SK-N-SH (cell line): ENCODE data around the gene ZFAND4. TPM values are rescaled to one million over a fixed set of nuclear protein-coding genes. Genes with fewer than 3 reads are reported as not detected.

Experiments
- CTCF ChIA-PET: fragments of 300-600, 350-600 bp; formaldehyde crosslinking; extraction: SDS; loops from one replicate; lab custom pipeline; 2021; lab: Yijun Ruan, JAX
- POLR2A ChIA-PET: fragments of 350-600 bp; sonication (Branson Sonifier 250); formaldehyde crosslinking; extraction: SDS; loops from one replicate; lab custom pipeline; 2020; ENCODE audit warnings: antibody characterized with exemption, inconsistent platforms; lab: Yijun Ruan, JAX
- DNase-seq: peaks from one replicate; pipeline ENCODE4 v3.0.0; 2012
- H2AFZ ChIP-seq: fragments of 200-600 bp; sonication (generic); 2 replicates; pipeline ENCODE4 v1.8.1; 2016; ENCODE audit warnings: antibody characterized with exemption, mild to moderate bottlenecking, low read depth
- H3F3A ChIP-seq: fragments of 200-600 bp; sonication (generic); replicated peaks from 2 replicates; pipeline ENCODE3; 2016; ENCODE audit warnings: antibody characterized with exemption, mild to moderate bottlenecking; ENCODE audit not compliant: insufficient read depth
- H3K27ac ChIP-seq, 2 experiments: fragments of 200-500 bp in 1 of 2; fragments of 200-600 bp in 1 of 2; sonication (Bioruptor generic) in 1 of 2; sonication (generic), shearing (Covaris generic) in 1 of 2; 2 replicates each; pipeline versions ENCODE4 v1.5.1 to v1.6.1; 2014 to 2016; ENCODE audit warnings: low read depth in 2 of 2, inconsistent platforms in 1 of 2, low read length in 1 of 2, mild to moderate bottlenecking in 1 of 2, mixed read lengths in 1 of 2
- H3K27me3 ChIP-seq: fragments of 200-600 bp; sonication (generic), shearing (Covaris generic); 2 replicates; pipeline ENCODE4 v1.6.1; 2016; ENCODE audit warnings: mixed run types; ENCODE audit not compliant: insufficient read depth
- H3K36me3 ChIP-seq, 2 experiments: fragments of 200-500 bp in 1 of 2; fragments of 200-600 bp in 1 of 2; sonication (Bioruptor generic) in 1 of 2; sonication (generic) in 1 of 2; replicated peaks in 1 of 2; 2 replicates each; pipeline versions ENCODE3 to v1.5.1; 2014 to 2016; ENCODE audit warnings: low read length in 1 of 2, mild to moderate bottlenecking in 1 of 2; ENCODE audit not compliant: insufficient read depth in 2 of 2, control insufficient read depth in 1 of 2
- H3K4me1 ChIP-seq, 2 experiments: fragments of 200-500 bp in 1 of 2; fragments of 200-600 bp in 1 of 2; sonication (Bioruptor generic) in 1 of 2; sonication (generic), shearing (Covaris generic) in 1 of 2; 2 replicates each; pipeline versions ENCODE4 v1.5.1 to v1.6.1; 2014 to 2016; ENCODE audit warnings: low read depth in 1 of 2, low read length in 1 of 2, mixed run types in 1 of 2; ENCODE audit not compliant: insufficient read depth in 2 of 2, control insufficient read depth in 1 of 2
- H3K4me2 ChIP-seq: fragments of 200-600 bp; sonication (generic), shearing (Covaris generic); 2 replicates; pipeline ENCODE4 v1.6.1; 2017; ENCODE audit warnings: mixed run types
- H3K4me3 ChIP-seq, 2 experiments: fragments of 200-500 bp in 1 of 2; fragments of 200-600 bp in 1 of 2; sonication (Bioruptor generic) in 1 of 2; sonication (generic), shearing (Covaris generic) in 1 of 2; 2 replicates each; pipeline versions ENCODE4 v1.5.1 to v1.8.1; 2014 to 2016; ENCODE audit warnings: low read depth in 2 of 2, inconsistent platforms in 1 of 2, low read length in 1 of 2, mild to moderate bottlenecking in 1 of 2, mixed read lengths in 1 of 2, moderate library complexity in 1 of 2
- H3K79me2 ChIP-seq: fragments of 200-600 bp; sonication (generic); 2 replicates; pipeline ENCODE4 v1.8.1; 2017; ENCODE audit warnings: mild to moderate bottlenecking; ENCODE audit not compliant: insufficient read depth
- H3K9ac ChIP-seq: fragments of 200-600 bp; sonication (generic); 2 replicates; pipeline ENCODE4 v1.6.1; 2017; ENCODE audit warnings: mixed run types
- H3K9me2 ChIP-seq: fragments of 200-600 bp; sonication (generic); 2 replicates; pipeline ENCODE4 v1.6.1; 2017; ENCODE audit warnings: mixed run types
- H3K9me3 ChIP-seq: fragments of 200-600 bp; sonication (generic); 2 replicates; pipeline ENCODE4 v1.6.1; 2017; ENCODE audit warnings: mixed run types, mild to moderate bottlenecking, moderate library complexity
- H4K20me1 ChIP-seq: fragments of 200-600 bp; sonication (generic); 2 replicates; pipeline ENCODE4 v1.6.1; 2017; ENCODE audit warnings: mild to moderate bottlenecking, mixed run types; ENCODE audit not compliant: insufficient read depth
- CHD2 ChIP-seq: fragments of 150-350 bp; IDR thresholded peaks from 2 replicates; pipeline ENCODE4 v1.6.1; 2018; ENCODE audit warnings: low read length; ENCODE audit not compliant: partially characterized antibody
- GABPA ChIP-seq: IDR thresholded peaks from 2 replicates; pipeline ENCODE4 v1.4.0; 2012; ENCODE audit warnings: low read depth, mild to moderate bottlenecking
- IRF3 ChIP-seq: fragments of 150-350 bp; IDR thresholded peaks from 2 replicates; pipeline ENCODE4 v1.6.1; 2016; ENCODE audit warnings: mild to moderate bottlenecking, low read depth, low read length
- JUND ChIP-seq: IDR thresholded peaks from 2 replicates; pipeline ENCODE4 v1.4.0; 2012
- MEF2A ChIP-seq: IDR thresholded peaks from 2 replicates; pipeline ENCODE4 v1.4.0; 2012; ENCODE audit warnings: low read depth, borderline replicate concordance
- NRF1 ChIP-seq: IDR thresholded peaks from 2 replicates; pipeline ENCODE4 v1.6.1; 2012; ENCODE audit warnings: low read depth, mild to moderate bottlenecking, low read length
- REST ChIP-seq: IDR thresholded peaks from 2 replicates; pipeline ENCODE4 v1.6.1; 2012; ENCODE audit warnings: mild to moderate bottlenecking, low read depth, low read length, moderate library complexity
- RFX5 ChIP-seq: IDR thresholded peaks from 2 replicates; pipeline ENCODE4 v1.6.1; 2012; ENCODE audit warnings: mild to moderate bottlenecking, improper control_type of control experiment, low read length
- RXRA ChIP-seq: IDR thresholded peaks from 2 replicates; pipeline ENCODE4 v1.4.0; 2012; ENCODE audit warnings: low read depth, mild to moderate bottlenecking, borderline replicate concordance
- WGBS: methylation state at CpG from one replicate; pipeline ENCODE4 v1.1.6; 2017; ENCODE audit warnings: low lambda C conversion rate; 5-methylcytosine and 5-hydroxymethylcytosine counted together
- polyA plus RNA-seq, 3 experiments: library from polyadenylated mRNA; depleted of rRNA; stranded (reverse); fragments of >200 nt; gene quantifications; 2 replicates each; pipeline ENCODE4 v1.2.3, GENCODE V29; 2012

The ZFAND4 gene
- polyA plus RNA-seq, 1 of the 3 experiments (the other 2 are of a cell fraction), result 2.0 TPM

GRCh38 chr10:45581216-45581549 lies 91.4 kb downstream of the ZFAND4 start (continued):
- TF ChIP-seq REST (no peak), RFX5 (no peak), GABPA (no peak), CHD2 (no peak)
- TF ChIP-seq, all 33 proteins: peak for 0

DNA sequence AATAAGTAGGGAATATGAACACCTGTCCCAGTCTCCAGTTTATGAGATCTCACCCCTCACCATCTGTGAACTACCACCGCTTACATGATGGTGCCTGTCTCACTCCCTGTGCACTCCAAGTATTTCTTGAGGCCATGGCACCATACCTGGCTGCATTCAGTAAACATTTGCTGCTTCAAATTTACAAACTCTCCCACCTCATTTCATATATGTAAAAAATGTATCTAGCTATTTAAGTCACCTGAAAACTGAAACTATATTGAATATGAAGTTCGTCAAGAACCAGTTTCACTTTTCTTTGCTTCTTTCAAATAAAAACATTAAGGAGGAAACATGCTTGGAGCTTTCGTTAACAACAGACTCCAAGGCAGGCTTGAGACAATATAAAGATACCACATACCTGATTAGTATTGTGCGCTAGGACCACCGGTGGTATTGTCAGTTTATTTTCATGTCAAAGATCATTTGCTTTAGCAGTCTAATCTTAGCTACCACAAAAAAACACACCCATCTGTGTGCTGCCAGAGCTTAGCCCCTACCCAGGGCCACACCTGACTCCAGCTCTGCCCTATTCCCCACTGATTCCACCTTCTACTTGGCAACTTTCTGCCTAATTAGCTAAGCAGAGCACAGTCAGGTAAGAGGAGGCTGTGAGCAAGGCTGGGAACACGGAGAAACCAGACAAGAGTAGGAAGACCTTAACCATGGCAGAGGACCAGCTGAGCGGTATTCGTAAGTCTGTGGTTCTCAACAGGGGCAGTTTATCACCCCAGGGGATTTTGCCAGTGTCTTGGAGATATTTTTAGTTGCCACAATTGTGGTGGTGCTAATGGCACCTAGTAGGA lies 92.0 kb downstream of the ZFAND4 start:
- Histone ChIP-seq H3K4me3 (no peak overlapping the region), H3K4me2 (no peak overlapping the region), H3K79me2 (peaks cover 14% of the 10 kb centered on the region; the same call in 1 of the 2 replicates), H2AFZ (no peak overlapping the region), H3K9me3 (no peaks in the 10 kb centered on the region), H3K36me3 (peaks cover 0 to 3% of the 10 kb centered on the region in 2 experiments), H4K20me1 (peaks cover 5% of the 10 kb centered on the region; the same call in 1 of the 2 replicates), H3K9me2 (no peaks in the 10 kb centered on the region), H3F3A (peaks cover 5% of the 10 kb centered on the region), H3K27ac (no peak overlapping the region), H3K4me1 (peaks cover 6 to 10% of the 10 kb centered on the region in 2 experiments; a peak in 3 of 4 replicates), H3K27me3 (no peaks in the 10 kb centered on the region), H3K9ac (no peak overlapping the region)
- CTCF ChIA-PET, result interaction anchor here (0.7 to 1.4 kb wide), 3 partner anchors 12 to 116 kb away, joined by 3 to 4 read pairs (median 4); no protein-coding TSS in a partner anchor
- POLR2A ChIA-PET, result no interaction called here
- no peak for DNase-seq
- no peak for TF ChIP-seq RXRA
- TF ChIP-seq IRF3, result no peak
- no peak for TF ChIP-seq JUND
- no peak for TF ChIP-seq NRF1
- no peak for TF ChIP-seq MEF2A
- 87% methylated on average over 8 of the region's 8 CpGs for WGBS
